ENCODE measurements around the gene XYLT1.

Gene XYLT1

DNA sequence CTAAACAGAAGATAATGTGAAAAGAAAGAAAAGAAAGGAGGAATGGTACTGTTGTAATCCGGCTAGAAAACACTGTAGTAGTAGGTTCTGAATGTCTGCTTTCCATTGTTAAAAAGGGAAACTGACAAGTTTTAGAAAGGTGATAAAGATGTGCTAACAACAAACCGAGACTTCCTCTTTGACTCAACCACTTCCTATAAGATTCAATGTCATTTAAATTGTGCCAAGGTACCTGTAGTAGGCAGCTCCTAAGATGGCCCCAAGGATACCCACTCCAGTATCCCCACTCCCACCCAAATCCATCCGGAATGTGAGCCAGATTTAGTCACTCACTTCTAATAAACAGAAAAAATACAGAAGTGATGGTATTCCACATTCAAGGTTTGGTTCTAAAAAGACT lies 31.2 kb downstream of the XYLT1 start:
- DNase-seq (ENCODE audit: low spot score in 2 of 2) (no peak), ATAC-seq (ENCODE audit: low read depth) (peak; percentile 82)
- H3K4me1 Mint-ChIP-seq: peaks cover 34% of the 10 kb centered on the region
- H3K27me3 Mint-ChIP-seq: no peaks in the 10 kb centered on the region
- peak overlapping the region; percentile 32 for H3K4me3 Mint-ChIP-seq
- peaks cover 17% of the 10 kb centered on the region for H3K36me3 Mint-ChIP-seq
- H3K9me3 Mint-ChIP-seq: peaks cover 3% of the 10 kb centered on the region
- no peak overlapping the region for H3K27ac Mint-ChIP-seq

DNA sequence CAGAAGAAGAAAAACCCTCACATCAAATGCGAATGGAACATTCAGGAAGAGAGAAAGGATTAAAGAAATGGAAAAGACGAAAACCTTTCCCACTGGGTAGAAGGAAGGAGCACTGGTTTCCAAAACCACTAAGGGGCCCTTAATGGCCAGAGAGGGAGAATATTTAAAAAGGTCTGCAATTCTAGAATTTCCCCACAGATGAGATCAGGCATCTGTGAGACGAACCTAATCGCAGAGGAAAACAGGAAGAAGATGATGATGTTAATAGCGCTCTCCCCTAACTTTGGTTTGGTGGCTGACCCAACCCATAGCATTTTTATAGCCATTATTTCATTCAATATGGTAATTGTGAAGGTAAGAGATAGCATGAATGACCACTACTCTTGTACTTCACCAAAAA lies 32.8 kb downstream of the XYLT1 start:
- Mint-ChIP-seq H3K4me3 (no peak overlapping the region), H3K9me3 (no peaks in the 10 kb centered on the region), H3K27me3 (no peaks in the 10 kb centered on the region), H3K36me3 (peaks cover 9% of the 10 kb centered on the region), H3K27ac (no peak overlapping the region), H3K4me1 (peaks cover 39% of the 10 kb centered on the region)
- ATAC-seq (ENCODE audit: low read depth): no peak
- DNase-seq (ENCODE audit: low spot score in 2 of 2): no peak

DNA sequence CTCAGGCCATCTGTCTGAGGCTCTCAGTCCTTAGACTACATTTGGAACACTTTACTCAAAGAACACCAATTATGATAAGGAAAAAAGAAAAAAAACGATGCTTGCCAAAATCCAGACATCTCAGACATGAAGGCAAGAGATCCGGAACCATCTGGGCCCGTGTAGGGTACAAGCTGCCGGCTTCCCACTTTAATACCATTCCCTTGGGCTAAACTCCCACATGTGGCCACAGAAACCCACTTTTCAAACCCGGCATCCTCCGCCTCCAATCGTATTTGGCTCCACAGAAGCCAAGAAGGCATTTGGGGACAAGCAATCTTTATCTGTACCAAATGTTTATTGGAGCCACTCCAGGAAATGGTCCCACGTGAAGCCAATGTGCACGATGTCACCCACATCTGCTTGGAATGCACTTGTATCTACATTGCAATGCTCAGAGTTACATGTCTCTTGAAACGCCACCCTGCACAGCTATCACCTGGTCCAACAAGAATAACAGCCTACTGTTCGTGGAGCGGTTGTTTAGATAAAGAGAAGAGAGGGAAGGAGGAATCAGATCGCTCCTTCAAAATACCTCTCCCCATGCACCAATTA lies 33.5 kb downstream of the XYLT1 start:
- no peak for DNase-seq (ENCODE audit: low spot score in 2 of 2)
- Mint-ChIP-seq H3K9me3 (no peaks in the 10 kb centered on the region), H3K4me3 (no peak overlapping the region), H3K27ac (no peak overlapping the region), H3K4me1 (peaks cover 46% of the 10 kb centered on the region), H3K36me3 (peaks cover 6% of the 10 kb centered on the region), H3K27me3 (no peaks in the 10 kb centered on the region)
- no peak for ATAC-seq (ENCODE audit: low read depth)

DNA sequence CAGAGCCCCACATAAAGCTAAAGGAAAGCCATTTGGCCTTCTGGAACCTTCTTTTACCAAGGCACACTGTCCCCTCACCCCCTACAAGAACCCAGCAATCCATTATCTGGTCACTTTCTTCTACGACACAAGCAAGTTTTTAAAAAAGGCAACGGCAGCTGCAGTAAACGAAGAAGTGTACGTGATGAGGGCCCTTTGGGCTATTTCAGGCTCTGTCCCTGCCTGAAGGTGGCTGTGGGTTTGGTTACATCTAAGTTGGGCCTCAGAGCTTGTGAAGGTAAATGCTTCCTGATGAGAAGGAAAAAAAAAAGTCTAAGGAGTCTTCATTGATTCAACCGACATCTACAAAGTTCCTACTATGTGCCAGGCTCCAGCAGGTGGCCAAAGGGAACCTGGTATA lies 35.4 kb downstream of the XYLT1 start:
- no peak overlapping the region for H3K4me3 Mint-ChIP-seq
- H3K4me1 Mint-ChIP-seq: peaks cover 44% of the 10 kb centered on the region
- no peaks in the 10 kb centered on the region for H3K27me3 Mint-ChIP-seq
- no peak overlapping the region for H3K27ac Mint-ChIP-seq
- DNase-seq (ENCODE audit: low spot score in 2 of 2) (no peak), ATAC-seq (ENCODE audit: low read depth) (no peak)
- peaks cover 4% of the 10 kb centered on the region for H3K36me3 Mint-ChIP-seq
- H3K9me3 Mint-ChIP-seq: no peaks in the 10 kb centered on the region

DNA sequence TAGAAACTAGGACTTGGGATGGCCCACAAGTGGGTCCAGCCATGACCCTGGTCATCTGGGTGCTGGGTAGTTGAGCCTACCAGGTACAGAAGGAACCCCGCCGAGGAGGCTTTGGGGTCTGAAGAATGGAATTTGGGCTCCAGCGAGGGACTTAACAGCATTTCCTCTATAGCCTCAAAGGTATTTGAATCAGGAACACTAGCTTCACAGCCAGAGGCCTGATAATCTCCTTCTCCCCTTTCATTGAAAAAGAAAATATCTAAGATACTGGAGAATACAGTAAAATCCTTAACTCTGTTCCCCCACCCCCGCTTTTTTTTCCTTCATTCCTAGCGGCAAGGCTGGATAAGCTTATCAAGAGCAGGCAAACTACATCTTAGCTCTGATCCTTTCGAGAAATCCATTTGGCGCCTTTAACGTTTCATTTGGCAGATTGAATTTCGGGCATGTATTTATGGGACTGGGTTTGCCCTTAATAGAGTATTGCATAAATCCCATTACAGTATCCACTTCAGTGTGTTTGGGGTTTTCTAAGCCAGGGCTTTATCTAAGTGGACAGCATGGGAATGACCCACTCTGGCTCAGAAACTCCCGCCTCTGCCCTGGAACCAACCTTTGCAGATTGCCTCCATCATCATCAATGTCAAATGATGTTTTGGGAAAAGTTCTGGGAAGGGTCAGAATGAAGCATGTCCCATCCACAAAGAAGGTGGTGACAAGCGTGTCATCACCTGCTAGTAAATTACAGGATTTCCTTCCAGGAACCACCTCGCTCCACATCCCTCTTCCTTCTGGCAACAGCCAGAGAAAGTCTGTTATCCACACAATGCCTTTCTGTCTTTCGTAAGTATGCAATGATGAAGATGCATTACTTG lies 36.9 kb downstream of the XYLT1 start:
- Mint-ChIP-seq H3K4me3 (no peak overlapping the region), H3K27me3 (no peaks in the 10 kb centered on the region), H3K4me1 (peaks cover 32% of the 10 kb centered on the region), H3K27ac (no peak overlapping the region), H3K9me3 (no peaks in the 10 kb centered on the region), H3K36me3 (peaks cover 4% of the 10 kb centered on the region)
- DNase-seq (ENCODE audit: low spot score in 2 of 2): no peak
- ATAC-seq (ENCODE audit: low read depth): no peak

DNA sequence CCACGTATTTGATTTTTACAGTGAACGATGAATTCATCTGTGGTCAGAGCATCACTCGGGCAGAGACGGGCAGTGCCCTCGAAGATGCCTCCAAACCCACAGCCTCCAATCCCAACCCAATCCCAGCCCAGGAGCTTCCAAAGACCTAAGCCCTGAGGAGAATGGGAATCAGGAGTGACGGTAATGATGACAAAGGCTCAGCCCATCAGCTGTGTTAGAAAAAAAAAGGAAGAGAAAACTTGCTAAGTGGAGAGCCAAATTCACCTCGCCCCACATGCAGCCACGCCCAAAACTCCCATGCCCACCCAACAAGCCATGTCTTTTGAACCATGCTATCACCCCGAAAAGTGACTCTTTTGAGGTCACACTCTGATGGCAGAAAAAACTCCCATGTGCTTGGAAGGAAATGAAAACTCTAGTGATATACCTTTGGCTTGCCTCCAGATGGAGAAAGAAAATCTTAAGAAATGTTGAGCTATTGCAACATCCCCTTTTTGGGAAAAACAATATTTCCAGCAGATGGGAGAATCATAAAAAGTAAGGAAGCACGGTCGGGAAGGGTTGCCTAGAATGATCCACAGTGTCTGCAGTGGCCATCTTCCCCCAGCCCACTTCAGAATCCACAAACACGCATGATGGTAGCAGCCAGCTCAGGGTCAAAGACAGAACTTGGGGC lies 37.7 kb downstream of the XYLT1 start:
- Mint-ChIP-seq H3K9me3 (no peaks in the 10 kb centered on the region), H3K36me3 (peaks cover 4% of the 10 kb centered on the region), H3K4me1 (peaks cover 27% of the 10 kb centered on the region), H3K4me3 (peak overlapping the region; percentile 51), H3K27me3 (no peaks in the 10 kb centered on the region), H3K27ac (no peak overlapping the region)
- DNase-seq (ENCODE audit: low spot score in 2 of 2) (no peak), ATAC-seq (ENCODE audit: low read depth) (peak; percentile 24)

DNA sequence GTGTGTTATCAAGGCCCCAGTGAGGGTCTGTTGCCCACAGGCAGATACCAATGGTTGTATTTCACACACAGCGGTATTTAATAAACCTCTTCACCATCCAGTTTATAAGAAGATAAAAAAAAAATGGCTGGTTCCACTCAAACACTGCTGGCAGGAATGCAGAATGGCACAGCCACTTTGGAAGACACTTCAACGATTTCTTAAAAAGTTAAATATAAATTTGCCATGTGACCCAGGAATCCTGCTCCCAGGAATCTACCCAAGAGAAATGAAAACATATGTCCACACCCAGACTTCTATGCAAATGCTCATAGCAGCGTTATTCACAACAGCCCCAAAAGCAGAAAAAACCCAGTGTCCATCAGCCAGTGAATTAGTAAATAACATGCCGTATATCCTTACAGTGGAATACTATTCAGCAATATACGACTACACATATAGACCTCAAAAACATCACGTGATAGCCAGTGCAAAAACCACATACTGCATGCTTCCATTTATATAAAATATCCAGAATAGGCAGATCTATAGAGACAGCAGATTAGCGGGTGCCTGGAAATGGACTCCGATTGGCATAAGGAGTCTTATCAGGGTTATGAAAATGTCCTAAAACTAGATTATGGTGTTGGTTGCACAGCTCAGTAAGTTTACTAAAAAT lies 38.7 kb downstream of the XYLT1 start:
- DNase-seq (ENCODE audit: low spot score in 2 of 2): no peak
- H3K36me3 Mint-ChIP-seq: peaks cover 4% of the 10 kb centered on the region

DNA sequence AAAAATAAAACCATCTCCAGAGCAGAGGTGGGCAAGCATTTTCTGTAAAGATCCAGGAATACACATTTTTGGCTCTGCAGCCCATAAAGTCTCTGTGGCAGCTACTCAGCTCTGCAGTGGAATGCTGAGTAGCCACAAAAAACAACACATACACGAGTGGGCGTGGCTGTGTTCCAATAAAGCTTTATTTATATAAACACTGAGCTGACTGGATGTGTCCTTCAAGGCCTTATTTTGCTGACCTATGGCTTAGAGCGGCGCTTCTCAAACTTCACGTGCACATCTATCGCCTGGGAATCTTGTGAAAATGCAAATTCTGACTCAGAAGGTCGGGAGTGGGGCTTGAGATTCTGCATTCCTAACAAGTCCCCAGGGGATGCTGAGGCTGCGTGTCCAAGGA lies 39.7 kb downstream of the XYLT1 start:
- Mint-ChIP-seq H3K4me3 (no peak overlapping the region), H3K27ac (no peak overlapping the region), H3K9me3 (no peaks in the 10 kb centered on the region), H3K36me3 (peaks cover 2% of the 10 kb centered on the region), H3K27me3 (no peaks in the 10 kb centered on the region), H3K4me1 (peaks cover 26% of the 10 kb centered on the region)
- DNase-seq (ENCODE audit: low spot score in 2 of 2) (no peak), ATAC-seq (ENCODE audit: low read depth) (no peak)

More for the DNA sequence above, 38.7 kb downstream of the XYLT1 start:
- no peak for ATAC-seq (ENCODE audit: low read depth)
- Mint-ChIP-seq H3K4me1 (peaks cover 24% of the 10 kb centered on the region), H3K9me3 (no peaks in the 10 kb centered on the region), H3K27ac (no peak overlapping the region), H3K27me3 (no peaks in the 10 kb centered on the region), H3K4me3 (no peak overlapping the region)

DNA sequence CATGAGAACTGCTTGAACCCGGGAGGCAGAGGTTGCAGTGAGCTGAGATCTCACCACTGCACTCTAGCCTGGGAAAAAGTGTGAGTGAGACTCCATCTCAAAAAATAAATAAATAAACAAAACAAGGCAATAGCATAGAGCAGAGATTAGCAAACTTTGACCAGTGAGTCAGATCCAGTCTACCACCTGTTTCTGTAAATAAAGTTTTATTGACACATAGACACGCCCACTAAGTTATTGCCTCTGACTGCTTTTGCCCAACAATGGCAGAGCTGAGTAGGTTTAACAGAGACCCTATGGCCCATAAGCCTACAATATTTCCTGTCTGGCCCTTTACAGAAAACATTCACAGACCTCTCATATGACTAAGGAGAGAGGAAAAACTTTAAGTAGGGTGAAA lies 44.3 kb downstream of the XYLT1 start:
- DNase-seq (ENCODE audit: low spot score in 2 of 2): no peak
- Mint-ChIP-seq H3K4me3 (no peak overlapping the region), H3K4me1 (peaks cover 15% of the 10 kb centered on the region), H3K36me3 (peaks cover 3% of the 10 kb centered on the region), H3K9me3 (no peaks in the 10 kb centered on the region), H3K27ac (no peak overlapping the region), H3K27me3 (no peaks in the 10 kb centered on the region)
- no peak for ATAC-seq (ENCODE audit: low read depth)

DNA sequence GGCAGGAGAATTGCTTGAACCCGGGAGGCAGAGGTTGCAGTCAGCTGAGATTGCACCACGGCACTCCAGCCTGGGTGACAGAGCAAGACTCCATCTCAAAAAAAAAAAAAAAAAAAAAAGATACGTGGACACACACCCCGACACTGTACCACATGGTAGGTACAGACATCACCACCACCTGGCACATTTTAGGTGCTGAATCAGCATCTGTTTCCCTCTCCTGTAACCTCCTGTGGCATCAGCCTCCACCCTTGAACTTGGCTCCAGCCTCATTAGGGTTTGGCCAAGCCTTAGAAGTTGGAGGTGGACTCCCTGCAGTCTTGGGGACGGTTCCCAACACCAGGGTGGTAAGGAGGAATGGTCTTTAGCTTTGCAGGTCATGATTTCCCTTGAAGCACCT lies 46.0 kb downstream of the XYLT1 start:
- Mint-ChIP-seq H3K4me1 (peaks cover 17% of the 10 kb centered on the region), H3K9me3 (no peaks in the 10 kb centered on the region), H3K27ac (no peak overlapping the region), H3K4me3 (no peak overlapping the region), H3K27me3 (no peaks in the 10 kb centered on the region), H3K36me3 (peaks cover 3% of the 10 kb centered on the region)
- no peak for DNase-seq (ENCODE audit: low spot score in 2 of 2)
- ATAC-seq (ENCODE audit: low read depth): no peak

DNA sequence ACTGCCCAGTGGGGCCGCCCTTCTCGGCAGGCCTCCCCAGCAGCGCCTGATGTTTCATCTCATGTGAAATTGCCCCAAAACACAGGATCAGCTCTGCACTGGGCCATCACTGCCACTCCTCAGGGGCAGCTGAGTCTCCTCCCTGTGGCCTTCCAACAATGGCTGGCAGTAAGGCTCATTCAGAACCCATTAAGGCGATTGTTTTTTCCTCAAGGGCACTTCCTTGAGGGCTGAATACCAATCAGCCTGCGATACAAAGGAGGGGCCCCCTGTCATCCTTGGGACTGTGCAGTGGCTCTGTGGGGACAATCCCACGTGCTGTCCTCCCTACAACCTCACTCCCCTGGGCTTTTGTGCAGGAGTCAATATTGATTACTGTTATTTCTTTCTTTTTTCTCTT lies 47.5 kb downstream of the XYLT1 start:
- Mint-ChIP-seq H3K27ac (no peak overlapping the region), H3K4me1 (peaks cover 17% of the 10 kb centered on the region), H3K27me3 (no peaks in the 10 kb centered on the region), H3K9me3 (no peaks in the 10 kb centered on the region), H3K4me3 (no peak overlapping the region), H3K36me3 (peaks cover 3% of the 10 kb centered on the region)
- DNase-seq (ENCODE audit: low spot score in 2 of 2) (no peak), ATAC-seq (ENCODE audit: low read depth) (no peak)

DNA sequence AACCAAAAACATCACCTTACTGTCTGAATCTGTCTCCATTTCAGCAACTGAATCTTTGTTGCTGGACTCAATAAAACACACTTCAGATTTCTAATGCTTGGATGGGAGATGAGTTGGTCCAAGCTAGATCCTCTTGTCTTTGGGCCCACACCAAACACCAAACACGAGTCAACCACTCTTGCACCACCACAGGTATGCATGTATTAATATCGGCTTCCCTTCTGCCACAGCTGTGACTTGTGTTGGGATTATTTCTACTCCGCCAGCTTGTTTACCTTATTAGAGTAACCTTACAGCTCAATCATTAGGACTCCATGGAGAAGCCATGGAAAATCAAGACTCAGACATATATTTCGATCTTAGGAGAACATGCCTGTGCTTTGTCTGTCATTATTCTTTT lies 49.9 kb downstream of the XYLT1 start:
- no peaks in the 10 kb centered on the region for H3K27me3 Mint-ChIP-seq
- DNase-seq (ENCODE audit: low spot score in 2 of 2): no peak
- peak overlapping the region; percentile 35 for H3K27ac Mint-ChIP-seq
- peaks cover 6% of the 10 kb centered on the region for H3K36me3 Mint-ChIP-seq
- H3K4me3 Mint-ChIP-seq: no peak overlapping the region
- H3K4me1 Mint-ChIP-seq: peaks cover 31% of the 10 kb centered on the region
- peaks cover 2% of the 10 kb centered on the region for H3K9me3 Mint-ChIP-seq
- ATAC-seq (ENCODE audit: low read depth): no peak

DNA sequence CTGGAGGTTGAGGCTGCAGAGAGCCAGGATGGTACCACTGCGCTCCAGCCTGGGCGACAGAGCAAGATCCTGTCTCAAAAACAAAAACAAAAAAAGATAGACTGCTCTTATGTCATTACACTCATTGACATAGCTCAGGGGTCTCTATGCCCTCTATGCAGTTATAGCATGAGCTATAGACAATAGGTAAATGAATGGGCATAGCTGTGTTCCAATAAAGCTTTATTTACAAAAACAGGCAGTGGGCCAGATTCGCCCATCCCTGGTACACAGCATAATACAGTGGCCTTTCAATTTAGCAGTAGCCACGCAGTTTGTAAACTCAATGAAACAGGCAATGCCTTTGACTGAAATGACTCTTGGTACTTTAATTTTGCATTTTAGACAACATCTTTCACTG lies 51.5 kb downstream of the XYLT1 start:
- Mint-ChIP-seq H3K27me3 (no peaks in the 10 kb centered on the region), H3K4me3 (no peak overlapping the region), H3K4me1 (peaks cover 39% of the 10 kb centered on the region), H3K9me3 (peaks cover 2% of the 10 kb centered on the region), H3K36me3 (peaks cover 5% of the 10 kb centered on the region), H3K27ac (no peak overlapping the region)
- no peak for DNase-seq (ENCODE audit: low spot score in 2 of 2)
- ATAC-seq (ENCODE audit: low read depth): no peak

DNA sequence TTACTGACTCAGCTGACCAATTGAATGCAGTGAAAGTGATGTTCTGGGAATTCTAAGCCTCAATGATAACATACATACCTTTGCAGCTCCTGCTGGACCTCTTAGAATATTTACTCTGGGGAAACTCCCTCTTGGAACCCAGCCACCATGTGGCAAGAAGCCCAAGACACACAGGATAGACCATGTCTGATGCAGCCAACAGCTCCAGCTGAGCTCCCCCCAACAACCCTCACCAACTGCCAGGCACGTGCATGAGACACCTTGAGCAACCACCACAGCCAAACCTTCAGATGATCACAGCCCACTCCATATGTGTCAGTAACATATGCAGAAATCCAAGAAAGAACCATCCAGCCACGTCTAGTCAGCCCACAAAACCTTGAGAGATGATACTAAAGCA lies 53.0 kb downstream of the XYLT1 start:
- Mint-ChIP-seq H3K36me3 (peaks cover 5% of the 10 kb centered on the region), H3K27ac (peak overlapping the region; percentile 86), H3K27me3 (no peaks in the 10 kb centered on the region), H3K4me3 (peak overlapping the region; percentile 48), H3K4me1 (peaks cover 46% of the 10 kb centered on the region), H3K9me3 (peaks cover 2% of the 10 kb centered on the region)
- no peak for DNase-seq (ENCODE audit: low spot score in 2 of 2)
- no peak for ATAC-seq (ENCODE audit: low read depth)
